ENCODE measurements around the gene ARID1B.

ARID1B gene

GRCh38 chr6:156946370-156946936, 169.3 kb downstream of the ARID1B start:
- DNase-seq, result no peak

DNA sequence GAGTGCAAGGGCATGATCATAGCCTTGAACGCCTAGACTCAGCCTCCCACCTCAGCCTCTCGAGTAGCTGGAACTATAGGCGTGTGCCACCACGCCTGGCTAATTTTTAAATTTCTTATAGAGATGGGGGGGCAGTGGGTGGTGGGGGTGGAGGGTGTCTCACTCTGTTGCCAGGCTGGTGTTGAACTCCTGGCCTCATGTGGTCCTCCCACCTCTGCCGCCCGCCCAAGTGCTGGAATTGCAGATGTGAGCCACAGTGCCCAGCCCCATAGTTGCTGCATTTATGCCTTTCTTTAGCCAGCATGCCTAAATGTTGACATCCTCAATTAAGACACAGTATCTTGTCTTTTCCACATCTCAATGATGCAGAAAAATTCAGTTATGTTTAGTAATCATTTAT, 171.1 kb downstream of the ARID1B start:
- DNase-seq, result no peak

DNA sequence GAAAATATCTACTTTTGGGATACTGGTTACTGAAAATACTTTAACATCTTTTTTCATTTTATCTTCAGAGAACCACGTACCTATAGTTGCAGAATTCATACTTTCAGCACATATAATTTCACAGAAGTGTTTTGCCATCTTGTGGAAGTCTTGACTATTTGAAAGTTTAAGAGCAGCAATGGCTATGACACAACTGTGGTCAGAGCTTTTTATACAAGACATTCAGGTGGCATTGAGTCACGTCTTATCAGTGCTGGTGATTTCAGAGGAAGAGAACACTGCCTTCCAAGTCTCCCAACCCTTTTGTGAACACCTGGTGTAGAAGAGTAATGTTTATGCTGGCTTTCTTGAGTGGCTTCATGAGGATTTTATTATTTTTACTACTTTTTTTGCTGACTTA, 171.6 kb downstream of the ARID1B start:
- no peak for DNase-seq

- DNase-seq, result no peak
Measured at GRCh38 chr6:156949376-156949775, 172.2 kb downstream of the ARID1B start.

GRCh38 chr6:156950084-156950483, 172.9 kb downstream of the ARID1B start:
- DNase-seq, result no peak

DNA sequence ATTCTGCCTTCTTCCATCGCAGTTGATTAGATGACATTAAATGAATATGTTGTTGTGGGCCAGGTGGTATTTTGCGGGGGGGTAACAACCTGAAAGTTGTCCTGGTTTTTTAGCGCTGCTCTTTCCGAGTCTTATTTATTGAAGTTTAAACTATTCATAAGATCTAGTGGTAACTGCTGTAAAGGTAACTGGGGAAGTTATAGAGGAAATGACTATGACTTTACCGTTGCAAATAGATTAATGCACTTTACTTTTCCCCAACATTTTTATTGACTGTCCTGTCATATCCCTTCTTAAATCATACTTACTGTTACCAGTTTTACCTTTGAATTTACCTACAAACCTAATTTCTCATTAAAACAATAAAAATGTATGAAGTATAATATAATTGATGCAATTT, 173.4 kb downstream of the ARID1B start:
- DNase-seq, result no peak

DNA sequence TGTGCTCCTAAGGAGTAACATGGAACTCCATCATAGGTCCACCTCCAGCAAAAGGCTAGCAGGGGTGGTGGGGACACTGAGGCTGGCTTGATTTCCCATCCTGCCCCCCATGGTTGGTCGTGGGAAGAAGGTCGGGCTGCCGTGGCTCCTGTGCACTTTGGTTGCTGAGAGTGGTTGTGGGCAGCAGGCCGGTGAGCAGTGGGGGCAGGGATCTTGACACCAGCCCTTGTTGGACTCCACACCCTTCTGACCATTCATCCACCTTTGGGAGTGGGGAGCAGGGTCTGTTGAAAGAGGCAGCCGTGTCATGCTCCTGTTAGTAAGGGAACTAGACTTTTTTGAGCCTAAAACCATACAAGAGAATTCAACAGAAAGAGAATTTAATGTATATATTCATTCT, 175.2 kb downstream of the ARID1B start:
- DNase-seq, result no peak

DNA sequence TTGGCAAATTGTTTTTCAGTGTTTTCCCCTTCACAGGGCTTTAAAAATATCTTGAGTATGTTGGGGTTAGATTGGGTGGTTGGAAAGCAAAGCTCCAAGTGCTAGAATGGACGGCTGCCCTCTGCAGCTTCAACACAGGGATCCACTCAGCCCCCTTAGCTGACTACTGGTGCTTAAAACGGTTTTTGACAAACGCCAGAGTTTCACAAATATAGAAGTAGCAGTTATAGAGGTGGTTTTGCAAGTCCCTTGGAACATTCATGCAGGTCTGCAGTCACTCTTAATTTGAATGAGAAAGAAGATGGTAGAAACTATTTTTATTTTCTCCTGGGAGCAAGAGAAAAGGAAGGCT, 175.9 kb downstream of the ARID1B start:
- no peak for DNase-seq

DNA sequence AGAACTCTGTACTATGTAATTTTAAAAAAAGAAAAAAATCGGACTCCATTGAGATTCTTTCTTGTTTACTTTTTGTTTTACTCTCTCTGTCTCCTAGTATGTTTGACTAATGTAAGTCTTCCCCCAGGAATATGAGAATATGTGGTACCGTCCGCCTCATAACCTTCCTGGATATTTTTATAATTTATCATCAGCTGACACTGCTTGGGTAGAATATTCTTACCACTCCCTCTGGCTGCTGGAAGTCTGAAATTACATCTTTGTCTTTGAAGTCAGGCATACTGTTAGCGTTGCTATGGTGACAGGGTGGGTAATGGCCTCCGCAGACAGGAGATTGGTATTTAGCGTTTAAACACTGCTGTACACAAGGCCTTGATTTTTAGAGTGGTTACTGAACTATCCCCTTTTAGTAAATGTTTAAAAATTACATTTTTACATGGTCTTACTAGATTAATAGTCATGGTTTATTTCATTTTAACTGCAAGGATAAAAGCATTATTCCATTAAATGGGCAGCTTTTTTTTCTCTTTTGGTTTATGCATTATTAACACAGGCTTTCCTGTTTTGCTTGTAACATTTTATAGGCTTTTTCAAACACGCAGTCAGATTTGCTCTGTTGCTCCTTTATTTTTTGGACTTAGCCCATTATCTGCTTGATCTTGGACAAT, 176.4 kb downstream of the ARID1B start:
- DNase-seq, result peak in 1 of 2 donors; percentile 36

- DNase-seq, result no peak
Measured at GRCh38 chr6:156954191-156954590, 177.0 kb downstream of the ARID1B start.

- DNase-seq, result no peak
Measured at GRCh38 chr6:156954816-156955215, 177.6 kb downstream of the ARID1B start.

GRCh38 chr6:156955494-156956183, 178.5 kb downstream of the ARID1B start:
- no peak for DNase-seq

- DNase-seq, result no peak
Measured at GRCh38 chr6:156956286-156956685, 179.1 kb downstream of the ARID1B start.

DNA sequence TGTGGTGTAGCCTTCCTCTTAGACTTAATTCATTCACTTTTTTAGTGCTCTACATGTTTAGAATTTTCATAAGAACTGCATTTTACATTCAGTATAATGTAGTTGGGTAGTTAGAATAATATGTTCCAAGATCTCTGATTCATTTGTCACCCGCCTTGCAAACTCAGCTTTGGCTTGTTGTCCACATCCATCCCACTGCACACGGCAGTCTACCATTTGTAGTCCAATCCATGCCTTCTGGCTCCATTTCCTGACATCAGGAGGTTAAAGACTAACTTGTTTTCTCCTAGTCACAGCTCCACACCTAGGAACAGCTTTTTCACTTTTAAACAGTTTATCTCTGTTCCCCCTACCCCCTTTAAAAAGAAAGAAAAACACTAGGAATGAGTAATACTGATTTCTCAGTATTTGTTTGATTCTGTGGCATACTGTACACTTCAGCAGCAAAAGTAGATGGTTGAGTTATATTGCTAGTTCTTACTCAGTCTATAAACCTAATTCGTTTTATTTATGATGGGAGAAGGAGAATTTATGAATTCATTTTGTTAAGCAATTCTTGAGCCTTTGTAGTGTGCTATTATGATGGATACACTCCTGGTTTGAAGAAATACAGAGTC, 180.9 kb downstream of the ARID1B start:
- DNase-seq, result no peak

DNA sequence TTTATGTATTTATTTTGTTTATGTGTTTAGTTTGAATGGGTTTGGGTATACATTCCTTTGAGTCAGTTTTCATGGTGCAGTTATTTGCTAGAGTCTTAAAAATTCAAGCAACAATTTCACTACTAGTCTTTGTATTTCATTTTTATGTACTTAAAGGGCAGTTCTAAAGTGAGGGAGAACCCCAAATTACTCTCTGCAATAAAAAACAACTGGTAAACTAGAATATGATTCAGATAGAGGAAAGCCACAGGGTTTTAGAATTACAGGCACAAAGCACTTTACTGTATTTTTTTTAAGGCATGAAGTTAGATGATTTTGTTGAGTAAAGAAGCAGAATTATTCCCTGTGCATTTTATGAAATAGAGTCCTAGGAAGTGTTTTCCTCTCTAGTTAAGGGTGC, 183.3 kb downstream of the ARID1B start:
- no peak for DNase-seq

DNA sequence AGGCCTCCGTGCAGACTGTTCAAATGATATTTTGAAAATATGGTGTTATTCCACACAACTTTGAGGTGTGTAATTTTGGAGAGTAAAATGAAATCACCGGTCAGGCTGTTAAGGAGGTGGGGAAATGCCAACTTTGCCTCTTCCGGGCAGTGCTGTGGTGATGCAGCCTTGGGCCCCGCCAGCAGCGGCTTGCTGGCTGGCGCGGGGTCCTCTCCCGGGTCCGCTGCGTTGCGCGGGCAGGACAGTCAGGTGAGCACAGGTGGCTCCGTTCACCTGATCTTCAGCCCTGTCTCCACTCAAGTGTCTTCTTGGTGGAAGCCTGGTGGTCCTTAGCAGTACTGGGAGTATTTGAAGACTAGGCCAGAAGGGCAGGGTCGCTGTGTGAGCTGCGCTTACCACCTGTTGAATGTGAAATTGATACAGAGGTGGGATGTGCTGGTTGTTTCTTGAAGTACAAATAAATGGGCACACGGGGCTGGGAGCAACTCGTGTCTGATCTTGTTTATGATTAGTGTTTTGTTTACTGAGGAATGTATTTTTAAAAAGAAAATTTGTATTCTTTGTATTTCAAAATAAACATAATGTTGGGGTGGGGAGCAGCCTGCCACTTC, 184.2 kb downstream of the ARID1B start:
- no peak for DNase-seq

DNA sequence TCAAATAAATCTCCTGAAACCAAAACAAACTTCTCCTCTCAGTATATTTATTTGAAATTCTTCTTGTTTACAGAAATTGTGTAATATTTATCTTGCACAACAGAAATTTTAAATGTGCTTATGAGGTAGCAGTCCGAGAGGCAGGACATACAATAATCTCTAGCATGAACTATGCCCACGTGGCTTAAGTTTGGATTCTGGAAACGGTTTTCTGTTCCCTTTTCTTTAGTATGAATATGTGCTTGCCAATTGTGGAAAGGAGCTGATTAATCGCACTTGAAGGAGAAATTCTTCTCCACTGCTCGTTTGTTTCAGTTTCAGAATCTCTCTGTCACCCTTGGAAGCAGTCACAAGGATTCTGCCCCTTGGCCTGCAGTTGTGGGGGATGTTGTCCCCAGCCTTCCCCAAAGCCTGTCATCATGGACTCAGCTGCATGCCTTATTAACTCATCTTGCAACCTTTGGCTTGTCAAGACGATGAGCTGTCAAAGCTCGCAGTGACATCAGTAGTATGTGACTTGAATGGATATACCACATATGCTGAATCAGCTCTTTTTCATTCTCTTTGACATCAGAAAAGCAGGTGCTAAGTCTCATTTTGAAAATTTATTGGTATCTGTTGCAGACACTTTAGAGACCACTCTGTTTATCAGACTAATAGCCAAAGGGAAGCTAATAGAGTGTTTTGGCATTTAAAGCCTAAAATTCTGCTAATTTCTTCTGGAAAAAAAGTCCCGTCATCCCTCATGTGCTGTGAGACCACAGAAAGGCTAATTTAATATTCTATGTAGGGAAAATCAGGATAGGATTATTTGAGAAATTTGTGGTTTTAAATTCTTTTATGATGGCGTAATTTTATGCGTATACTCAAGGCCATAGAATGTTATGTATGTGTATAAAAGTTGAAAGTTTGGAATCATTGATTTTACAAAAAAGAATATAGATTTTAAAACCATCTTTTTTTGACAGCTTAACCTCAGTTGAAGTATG, 186.8 kb downstream of the ARID1B start:
- peak; percentile 24 to 27 for DNase-seq

DNA sequence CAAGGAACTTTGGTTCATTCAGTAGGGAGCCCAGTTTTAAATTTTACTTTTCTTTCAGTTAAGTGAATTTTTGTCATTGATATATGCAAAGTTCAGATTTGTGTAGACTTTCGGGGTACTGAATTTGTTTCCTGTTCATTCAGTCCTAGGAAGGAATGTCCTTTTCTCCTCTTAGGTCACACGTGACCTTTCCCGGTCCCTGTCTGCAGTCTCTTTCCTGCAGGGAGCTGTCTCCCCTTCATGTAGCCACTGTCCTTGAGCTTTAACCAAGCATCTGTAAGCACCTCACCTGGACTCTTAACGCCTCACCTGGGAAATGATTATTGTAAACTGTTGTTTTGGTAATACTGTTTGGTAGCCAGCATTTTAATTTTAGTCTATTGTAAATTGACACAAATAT, 190.7 kb downstream of the ARID1B start:
- DNase-seq, result no peak

- DNase-seq, result no peak
Measured at GRCh38 chr6:156969233-156969632, 192.1 kb downstream of the ARID1B start.

DNA sequence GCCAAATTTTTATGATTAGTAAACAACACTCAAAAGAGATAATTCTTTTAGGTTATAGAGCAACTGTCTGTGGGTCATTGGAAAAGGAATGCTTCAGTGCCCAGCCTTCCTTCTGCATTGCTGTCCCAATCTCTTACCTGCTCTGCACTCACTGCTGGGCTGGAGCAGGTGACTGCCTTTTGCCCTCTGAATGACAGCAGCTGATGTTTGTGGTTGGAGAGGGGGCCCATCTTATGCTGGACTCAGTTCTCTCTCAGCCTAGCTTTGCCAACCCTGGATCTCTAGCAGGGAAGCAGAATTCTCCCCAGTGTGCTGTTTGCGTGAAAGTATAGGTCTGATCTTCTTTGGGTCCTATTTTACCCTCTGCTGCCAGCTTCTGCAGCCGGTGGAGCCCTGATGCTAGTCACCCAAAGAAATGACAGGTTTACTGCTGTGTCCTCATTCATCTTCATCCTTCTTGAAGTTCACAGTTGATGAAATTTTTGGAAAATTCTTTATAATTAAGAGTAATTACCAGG, 193.5 kb downstream of the ARID1B start:
- no peak for DNase-seq

- DNase-seq, result no peak
Measured at GRCh38 chr6:156971153-156971885, 194.1 kb downstream of the ARID1B start.

Measured in hippocampal formation (tissue), 2 donors.